HL-60 (cell line): ENCODE measurements around the gene POMP.

ENCODE experiments used
- DNase-seq, 2 experiments: peaks; one replicate each; pipeline ENCODE4 v3.0.0-alpha.2; 2010 to 2020; ENCODE audit warnings: low read depth in 1 of 2, low spot score in 1 of 2
- H3K27ac ChIP-seq: fragments of 250-450 bp; sonication (Bioruptor Pico); replicated peaks from 2 replicates; pipeline ENCODE4 v1.5.1; 2020; ENCODE audit warnings: mild to moderate bottlenecking, moderate library complexity
- H3K27me3 ChIP-seq: fragments of 250-450 bp; sonication (Bioruptor Pico); 2 replicates; pipeline ENCODE4 v1.5.1; 2021; ENCODE audit warnings: mild to moderate bottlenecking, moderate library complexity; ENCODE audit not compliant: insufficient read depth, poor library complexity, severe bottlenecking
- H3K4me3 ChIP-seq: replicated peaks from 2 replicates; pipeline ENCODE4 v1.5.1; 2011; ENCODE audit warnings: mild to moderate bottlenecking, control low read depth, low read length; ENCODE audit not compliant: insufficient read depth
- CTCF ChIP-seq: IDR thresholded peaks from one replicate; pipeline ENCODE4 v1.5.1; 2011; ENCODE audit warnings: low read length, control low read depth, inconsistent platforms; ENCODE audit not compliant: insufficient read depth
- GABPA ChIP-seq: IDR thresholded peaks from 2 replicates; pipeline ENCODE4 v1.6.1; 2012; ENCODE audit warnings: low read depth
- POLR2AphosphoS5 ChIP-seq: IDR thresholded peaks from 2 replicates; pipeline ENCODE4 v1.6.1; 2012; ENCODE audit warnings: low read depth
- REST ChIP-seq: IDR thresholded peaks from 2 replicates; pipeline ENCODE4 v1.6.1; 2012; ENCODE audit warnings: low read depth; ENCODE audit not compliant: insufficient replicate concordance
- SPI1 ChIP-seq: IDR thresholded peaks from 2 replicates; pipeline ENCODE4 v1.6.1; 2012; ENCODE audit warnings: low read depth, mild to moderate bottlenecking, borderline replicate concordance

Gene POMP

DNA sequence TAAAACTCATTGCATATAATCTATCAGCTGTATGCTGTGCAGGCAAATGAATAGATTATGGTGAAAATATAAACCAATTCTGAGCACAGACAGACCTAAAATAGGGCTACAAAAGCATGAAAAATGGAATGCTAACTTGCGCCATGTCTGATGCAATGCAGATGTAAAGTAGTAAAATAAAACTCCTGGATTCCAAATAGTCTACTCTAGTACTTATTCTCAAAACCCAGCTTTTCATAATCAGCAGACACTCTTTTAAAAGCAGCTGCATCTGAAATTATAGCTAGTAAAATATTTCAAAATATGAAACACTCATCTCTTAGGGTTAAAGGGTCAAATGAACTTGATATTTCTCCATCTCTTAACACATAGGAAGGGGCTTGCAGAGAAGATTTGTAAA lies 4.7 kb upstream of the POMP start:
- H3K4me3 ChIP-seq, result no peak overlapping the region
- H3K27ac ChIP-seq, result no peak overlapping the region
- no peaks in the 10 kb centered on the region for H3K27me3 ChIP-seq
- no peak for TF ChIP-seq POLR2AphosphoS5
- no peak for TF ChIP-seq REST
- no peak for TF ChIP-seq SPI1
- DNase-seq, result no peak

DNA sequence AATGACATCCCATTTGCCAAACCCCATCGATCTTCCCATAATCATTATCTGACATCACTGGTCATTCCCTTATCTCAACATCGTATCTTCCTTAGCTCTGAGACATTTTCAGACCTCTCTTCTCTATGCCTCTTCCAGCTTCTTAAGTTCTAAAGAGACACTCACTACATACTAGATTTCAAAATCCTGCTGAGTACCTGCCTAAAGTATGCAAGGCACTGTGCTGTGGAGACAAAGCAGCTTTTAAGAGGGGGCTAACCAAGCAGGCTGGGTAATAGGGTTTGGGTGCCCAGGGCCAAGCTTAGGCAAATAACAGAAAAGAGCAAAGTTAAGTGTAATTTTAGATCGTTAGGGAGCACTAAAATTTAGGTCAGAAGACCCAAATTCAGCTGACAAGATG lies 3.4 kb upstream of the POMP start:
- no peak for DNase-seq
- Histone ChIP-seq H3K27ac (no peak overlapping the region), H3K4me3 (no peak overlapping the region), H3K27me3 (no peaks in the 10 kb centered on the region)
- TF ChIP-seq SPI1 (no peak), REST (no peak), POLR2AphosphoS5 (no peak), GABPA (no peak)

DNA sequence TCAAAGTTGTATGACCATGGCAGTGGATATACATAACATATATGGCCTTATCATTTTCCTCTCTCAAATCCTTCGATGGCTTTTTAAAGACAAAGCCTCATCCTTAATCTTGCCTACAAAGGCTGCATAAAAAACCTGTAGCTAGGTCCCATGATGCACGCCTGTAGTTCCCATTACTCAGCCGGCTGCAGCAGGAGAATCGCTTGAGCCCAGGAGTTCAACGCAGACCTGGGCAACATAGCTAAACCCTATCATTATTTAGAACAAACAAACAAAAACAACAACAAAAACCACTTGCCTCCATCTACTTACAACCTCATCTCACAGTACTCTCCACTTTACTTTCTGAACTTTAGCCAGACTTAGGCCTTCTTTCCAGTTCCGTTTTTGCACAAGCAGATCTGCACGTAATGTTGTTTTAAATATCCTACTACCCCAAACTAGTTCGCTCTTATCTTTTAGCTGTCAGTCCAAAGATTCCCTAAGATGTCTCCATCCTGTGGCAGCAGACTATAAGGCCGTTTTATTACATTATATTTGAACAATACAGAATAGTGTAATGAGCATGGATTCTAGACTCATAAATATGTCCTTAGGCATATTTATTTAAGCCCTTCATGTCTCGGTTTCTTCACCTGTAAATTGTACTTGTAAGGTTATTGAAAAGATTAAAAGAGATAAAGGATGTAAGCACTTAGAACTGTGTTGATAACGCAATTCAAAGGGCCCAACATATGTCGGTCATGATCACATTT lies 969 bp upstream of the POMP start:
- H3K4me3 ChIP-seq, result peak overlapping the region; percentile 80
- H3K27me3 ChIP-seq, result no peaks in the 10 kb centered on the region
- DNase-seq, result peak; percentile 35 to 38
- peak overlapping the region; percentile 74 for H3K27ac ChIP-seq
- TF ChIP-seq POLR2AphosphoS5 (no peak), SPI1 (peak; percentile 90)

DNA sequence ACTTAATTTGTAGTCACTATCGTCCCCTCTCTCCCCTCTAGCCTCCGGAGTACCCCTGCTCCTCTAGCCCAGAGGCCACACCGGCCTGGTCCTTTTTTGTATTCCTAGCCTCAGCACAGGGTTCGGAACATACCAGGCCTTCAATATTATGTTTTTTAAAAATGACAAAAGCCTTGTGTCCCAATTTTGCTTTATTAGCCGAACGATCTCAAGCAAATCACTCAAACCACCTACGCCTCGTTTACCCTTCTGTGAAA lies 463 bp upstream of the POMP start:
- peak overlapping the region; percentile 74 for H3K27ac ChIP-seq
- TF ChIP-seq GABPA (no peak), CTCF (no peak), SPI1 (no peak), REST (no peak), POLR2AphosphoS5 (no peak)
- no peak for DNase-seq
- H3K27me3 ChIP-seq, result no peaks in the 10 kb centered on the region
- H3K4me3 ChIP-seq, result peak overlapping the region; percentile 80
